ENCODE results near the gene GSTM3. TPM values are rescaled to one million over a fixed set of nuclear protein-coding genes. Genes with fewer than 3 reads are reported as not detected.

GSTM3 gene
- total RNA-seq, 1 experiment from 2014 or later, result 10.6 TPM

DNA sequence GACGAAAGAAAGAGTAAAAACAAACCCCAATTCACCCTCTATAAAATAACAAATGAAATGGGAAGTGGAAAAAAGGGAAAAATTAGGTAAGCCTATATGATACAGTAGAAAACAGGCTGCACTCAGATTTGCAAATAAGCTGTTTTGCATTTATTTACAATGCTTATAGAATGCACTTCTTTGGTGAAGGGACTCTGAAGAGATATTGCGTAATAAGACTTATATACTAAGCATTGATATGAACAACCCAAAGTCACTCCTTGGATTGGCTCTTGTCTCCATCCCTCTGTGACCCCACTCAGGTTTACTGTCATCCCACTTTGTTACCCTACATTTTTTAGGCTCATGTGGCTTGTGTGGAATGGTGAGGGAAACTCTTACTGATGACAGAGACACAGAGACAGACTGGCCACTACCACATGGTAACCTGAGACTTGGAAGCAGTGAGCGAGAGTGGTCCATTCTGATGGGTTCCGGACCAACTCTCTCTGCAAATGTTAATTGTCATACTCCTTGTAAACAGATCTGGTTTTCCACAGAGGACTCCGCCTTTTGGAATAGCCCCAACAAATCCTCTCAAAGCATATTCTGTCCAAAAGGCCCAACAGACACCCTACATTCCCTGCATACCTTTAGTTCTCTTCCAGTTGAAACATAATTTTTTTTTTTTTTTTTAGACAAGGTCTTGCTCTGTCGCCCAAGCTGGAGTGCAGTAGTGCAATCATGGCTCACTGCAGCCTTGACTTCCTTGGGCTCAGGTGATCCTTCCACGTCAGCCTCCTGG lies 17.7 kb downstream of the GSTM3 start:
- no TSS peak for BruUV-seq (replicated peaks)
- H3K27me3 Mint-ChIP-seq (ENCODE audit: insufficient read depth, unreplicated experiment), result no peaks in the 10 kb centered on the region
- no peak overlapping the region for H3K27ac Mint-ChIP-seq (ENCODE audit: unreplicated experiment)
- no peaks in the 10 kb centered on the region for H3K27me3 ChIP-seq (replicated peaks; ENCODE audit: control insufficient read depth, insufficient read depth, low read length)
- TF ChIP-seq, protein P1, sequence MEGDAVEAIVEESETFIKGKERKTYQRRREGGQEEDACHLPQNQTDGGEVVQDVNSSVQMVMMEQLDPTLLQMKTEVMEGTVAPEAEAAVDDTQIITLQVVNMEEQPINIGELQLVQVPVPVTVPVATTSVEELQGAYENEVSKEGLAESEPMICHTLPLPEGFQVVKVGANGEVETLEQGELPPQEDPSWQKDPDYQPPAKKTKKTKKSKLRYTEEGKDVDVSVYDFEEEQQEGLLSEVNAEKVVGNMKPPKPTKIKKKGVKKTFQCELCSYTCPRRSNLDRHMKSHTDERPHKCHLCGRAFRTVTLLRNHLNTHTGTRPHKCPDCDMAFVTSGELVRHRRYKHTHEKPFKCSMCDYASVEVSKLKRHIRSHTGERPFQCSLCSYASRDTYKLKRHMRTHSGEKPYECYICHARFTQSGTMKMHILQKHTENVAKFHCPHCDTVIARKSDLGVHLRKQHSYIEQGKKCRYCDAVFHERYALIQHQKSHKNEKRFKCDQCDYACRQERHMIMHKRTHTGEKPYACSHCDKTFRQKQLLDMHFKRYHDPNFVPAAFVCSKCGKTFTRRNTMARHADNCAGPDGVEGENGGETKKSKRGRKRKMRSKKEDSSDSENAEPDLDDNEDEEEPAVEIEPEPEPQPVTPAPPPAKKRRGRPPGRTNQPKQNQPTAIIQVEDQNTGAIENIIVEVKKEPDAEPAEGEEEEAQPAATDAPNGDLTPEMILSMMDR (IDR thresholded peaks at IDR 0.05; ENCODE audit: insufficient read depth in 1 of 2, low read depth in 1 of 2, low read length in 1 of 2, severe bottlenecking in 1 of 2, unreplicated experiment in 1 of 2), result no peak
- H3K9me3 ChIP-seq, result no peaks in the 10 kb centered on the region
- H3K9me3 Mint-ChIP-seq (ENCODE audit: unreplicated experiment), result peaks cover 9% of the 10 kb centered on the region
- DNase-seq, result no peak
- H3K4me3 ChIP-seq (ENCODE audit: low read depth, low read length), result no peak overlapping the region
- intact Hi-C loops (cut with micrococcal nuclease; ENCODE audit: unreplicated experiment), result no loop called here
- no peaks in the 10 kb centered on the region for H3K36me3 Mint-ChIP-seq (ENCODE audit: insufficient read depth, unreplicated experiment)
- H3K4me1 ChIP-seq, result peaks cover 9% of the 10 kb centered on the region
- ChIA-PET POLR2A (no interaction called here), CTCF (no interaction called here)
- no peaks in the 10 kb centered on the region for H3K36me3 ChIP-seq (ENCODE audit: control insufficient read depth, insufficient read depth, low read length)
- H3K4me3 Mint-ChIP-seq (ENCODE audit: unreplicated experiment), result no peak overlapping the region
- H3K4me1 Mint-ChIP-seq (ENCODE audit: low read depth, unreplicated experiment), result peaks cover 7% of the 10 kb centered on the region

DNA sequence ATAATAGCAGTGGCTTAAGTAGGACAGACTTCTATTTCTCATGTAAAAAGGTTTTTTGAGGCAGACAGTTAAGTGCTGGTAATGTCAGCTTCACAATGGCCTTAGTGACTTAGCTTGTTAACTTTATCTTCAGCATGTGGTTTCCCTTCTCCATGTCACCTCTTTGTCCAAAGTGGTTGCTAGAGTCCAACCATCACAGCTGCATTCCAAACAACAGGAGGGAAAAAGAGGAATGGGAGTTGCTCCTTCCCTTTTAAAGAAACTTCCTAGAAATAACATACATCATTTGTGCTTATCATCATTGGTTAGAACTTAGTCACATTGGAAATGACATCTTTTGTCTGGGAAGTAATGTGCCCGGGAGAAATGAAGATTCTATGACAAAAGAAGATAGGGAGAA lies 18.9 kb downstream of the GSTM3 start:
- intact Hi-C loops (cut with micrococcal nuclease; ENCODE audit: unreplicated experiment), result no loop called here

DNA sequence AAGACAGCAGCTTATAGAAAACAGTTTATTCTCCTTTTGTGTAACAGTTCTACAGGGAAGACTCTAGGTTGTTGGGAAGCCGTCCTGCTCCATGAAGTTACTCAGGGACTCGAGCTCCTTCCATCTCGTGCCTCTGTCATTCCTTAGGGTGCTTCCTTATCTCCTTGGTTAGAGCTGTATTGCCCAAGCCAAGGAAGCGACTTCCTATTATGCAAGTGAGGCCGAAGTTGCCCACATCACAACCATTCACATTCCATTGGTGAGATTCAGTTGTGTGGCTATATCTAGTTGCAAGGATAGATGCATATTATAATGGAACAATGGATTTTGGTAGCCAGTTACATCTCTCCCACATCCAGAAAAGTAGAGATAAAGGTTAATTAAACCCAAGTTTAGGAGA lies 19.8 kb downstream of the GSTM3 start:
- BruUV-seq (replicated peaks), result no TSS peak
- Mint-ChIP-seq H3K4me3 (ENCODE audit: unreplicated experiment) (no peak overlapping the region), H3K4me1 (ENCODE audit: low read depth, unreplicated experiment) (peaks cover 7% of the 10 kb centered on the region), H3K27me3 (ENCODE audit: insufficient read depth, unreplicated experiment) (no peaks in the 10 kb centered on the region), H3K27ac (ENCODE audit: unreplicated experiment) (no peak overlapping the region), H3K36me3 (ENCODE audit: insufficient read depth, unreplicated experiment) (no peaks in the 10 kb centered on the region), H3K9me3 (ENCODE audit: unreplicated experiment) (peaks cover 8% of the 10 kb centered on the region)
- Histone ChIP-seq H3K4me1 (peaks cover 9% of the 10 kb centered on the region), H3K36me3 (ENCODE audit: control insufficient read depth, insufficient read depth, low read length) (no peaks in the 10 kb centered on the region), H3K9me3 (no peaks in the 10 kb centered on the region), H3K4me3 (ENCODE audit: low read depth, low read length) (no peak overlapping the region), H3K27me3 (replicated peaks; ENCODE audit: control insufficient read depth, insufficient read depth, low read length) (no peaks in the 10 kb centered on the region)
- ChIA-PET POLR2A (no interaction called here), CTCF (no interaction called here)
- DNase-seq, result no peak
- TF ChIP-seq, protein P1 (IDR thresholded peaks at IDR 0.05; ENCODE audit: insufficient read depth in 1 of 2, low read depth in 1 of 2, low read length in 1 of 2, severe bottlenecking in 1 of 2, unreplicated experiment in 1 of 2), result no peak
- intact Hi-C loops (cut with micrococcal nuclease; ENCODE audit: unreplicated experiment), result no loop called here

More for the DNA sequence above, 18.9 kb downstream of the GSTM3 start:
- DNase-seq, result no peak
- Histone ChIP-seq H3K4me3 (ENCODE audit: low read depth, low read length) (no peak overlapping the region), H3K36me3 (ENCODE audit: control insufficient read depth, insufficient read depth, low read length) (no peaks in the 10 kb centered on the region), H3K4me1 (peaks cover 9% of the 10 kb centered on the region), H3K27me3 (replicated peaks; ENCODE audit: control insufficient read depth, insufficient read depth, low read length) (no peaks in the 10 kb centered on the region), H3K9me3 (no peaks in the 10 kb centered on the region)
- ChIA-PET CTCF (no interaction called here), POLR2A (no interaction called here)
- no peak overlapping the region for H3K4me3 Mint-ChIP-seq (ENCODE audit: unreplicated experiment)
- H3K36me3 Mint-ChIP-seq (ENCODE audit: insufficient read depth, unreplicated experiment), result no peaks in the 10 kb centered on the region
- H3K9me3 Mint-ChIP-seq (ENCODE audit: unreplicated experiment), result peaks cover 9% of the 10 kb centered on the region
- no peaks in the 10 kb centered on the region for H3K27me3 Mint-ChIP-seq (ENCODE audit: insufficient read depth, unreplicated experiment)
- BruUV-seq (replicated peaks), result no TSS peak
- peaks cover 7% of the 10 kb centered on the region for H3K4me1 Mint-ChIP-seq (ENCODE audit: low read depth, unreplicated experiment)
- H3K27ac Mint-ChIP-seq (ENCODE audit: unreplicated experiment), result no peak overlapping the region
- TF ChIP-seq, protein P1 (IDR thresholded peaks at IDR 0.05; ENCODE audit: insufficient read depth in 1 of 2, low read depth in 1 of 2, low read length in 1 of 2, severe bottlenecking in 1 of 2, unreplicated experiment in 1 of 2), result no peak
